ENCODE data around the gene RAPH1. TPM values are rescaled to one million over a fixed set of nuclear protein-coding genes. Genes with fewer than 3 reads are reported as not detected.
"Not testable (repeated sequence)": the region's sequence is repeated elsewhere in the genome, so short reads cannot be mapped to it uniquely, and the experiment has no call there.

The RAPH1 gene
- total RNA-seq, 1 donor from 2014 or later: 38.6 TPM

- no peaks in the 10 kb centered on the region for H3K27me3 Mint-ChIP-seq (ENCODE audit: unreplicated experiment)
- no peak for TF ChIP-seq CTCF (IDR thresholded peaks at IDR 0.05)
- H3K27ac Mint-ChIP-seq (ENCODE audit: unreplicated experiment): no peak overlapping the region
- H3K9me3 Mint-ChIP-seq (ENCODE audit: unreplicated experiment): no peaks in the 10 kb centered on the region
- peaks cover 11% of the 10 kb centered on the region for H3K36me3 Mint-ChIP-seq (ENCODE audit: unreplicated experiment)
- no peak for DNase-seq (ENCODE audit: extremely low spot score, unreplicated experiment)
- H3K4me1 Mint-ChIP-seq (ENCODE audit: unreplicated experiment): peaks cover 4% of the 10 kb centered on the region
- no peak overlapping the region for H3K4me3 Mint-ChIP-seq (ENCODE audit: unreplicated experiment)
These were observed 155.9 kb downstream of the RAPH1 start for GRCh38 chr2:203379156-203379555.

- no peaks in the 10 kb centered on the region for H3K4me1 Mint-ChIP-seq (ENCODE audit: unreplicated experiment)
- TF ChIP-seq CTCF (IDR thresholded peaks at IDR 0.05): no peak
These were observed 158.9 kb downstream of the RAPH1 start for GRCh38 chr2:203376173-203376572.

GRCh38 chr2:203372706-203373105 lies 162.4 kb downstream of the RAPH1 start:
- not testable (repeated sequence) for H3K4me3 Mint-ChIP-seq (ENCODE audit: unreplicated experiment); H3K27ac Mint-ChIP-seq (ENCODE audit: unreplicated experiment); H3K36me3 Mint-ChIP-seq (ENCODE audit: unreplicated experiment); H3K4me1 Mint-ChIP-seq (ENCODE audit: unreplicated experiment); H3K9me3 Mint-ChIP-seq (ENCODE audit: unreplicated experiment); DNase-seq (ENCODE audit: extremely low spot score, unreplicated experiment); H3K27me3 Mint-ChIP-seq (ENCODE audit: unreplicated experiment)

More at GRCh38 chr2:203376173-203376572, 158.9 kb downstream of the RAPH1 start:
- no peak for DNase-seq (ENCODE audit: extremely low spot score, unreplicated experiment)
- H3K27me3 Mint-ChIP-seq (ENCODE audit: unreplicated experiment): no peaks in the 10 kb centered on the region
- no peak overlapping the region for H3K4me3 Mint-ChIP-seq (ENCODE audit: unreplicated experiment)
- H3K9me3 Mint-ChIP-seq (ENCODE audit: unreplicated experiment): no peaks in the 10 kb centered on the region
- H3K27ac Mint-ChIP-seq (ENCODE audit: unreplicated experiment): no peak overlapping the region
- peaks cover 2% of the 10 kb centered on the region for H3K36me3 Mint-ChIP-seq (ENCODE audit: unreplicated experiment)

- peaks cover 15% of the 10 kb centered on the region for H3K36me3 Mint-ChIP-seq (ENCODE audit: unreplicated experiment)
- no peaks in the 10 kb centered on the region for H3K27me3 Mint-ChIP-seq (ENCODE audit: unreplicated experiment)
- no peaks in the 10 kb centered on the region for H3K9me3 Mint-ChIP-seq (ENCODE audit: unreplicated experiment)
- no peak for TF ChIP-seq CTCF (IDR thresholded peaks at IDR 0.05)
- peaks cover 2% of the 10 kb centered on the region for H3K4me1 Mint-ChIP-seq (ENCODE audit: unreplicated experiment)
- H3K27ac Mint-ChIP-seq (ENCODE audit: unreplicated experiment): no peak overlapping the region
- no peak for DNase-seq (ENCODE audit: extremely low spot score, unreplicated experiment)
- H3K4me3 Mint-ChIP-seq (ENCODE audit: unreplicated experiment): no peak overlapping the region
These were observed 168.2 kb downstream of the RAPH1 start for GRCh38 chr2:203366639-203367466.

GRCh38 chr2:203361922-203362321 lies 173.2 kb downstream of the RAPH1 start:
- Mint-ChIP-seq H3K4me1 (ENCODE audit: unreplicated experiment) (peaks cover 5% of the 10 kb centered on the region), H3K27me3 (ENCODE audit: unreplicated experiment) (no peaks in the 10 kb centered on the region), H3K9me3 (ENCODE audit: unreplicated experiment) (no peaks in the 10 kb centered on the region), H3K36me3 (ENCODE audit: unreplicated experiment) (peaks cover 6% of the 10 kb centered on the region), H3K4me3 (ENCODE audit: unreplicated experiment) (no peak overlapping the region), H3K27ac (ENCODE audit: unreplicated experiment) (peak overlapping the region; percentile 0)
- DNase-seq (ENCODE audit: extremely low spot score, unreplicated experiment): no peak
- no peak for TF ChIP-seq CTCF (IDR thresholded peaks at IDR 0.05)

All from osteocyte (in vitro differentiated cells).